HEK293 (cell line): ENCODE results near the gene HAO2.

ENCODE experiments used
- BCL11B ChIP-seq: fragments of 450-650 bp; formaldehyde crosslinking; IDR thresholded peaks from 2 replicates; pipeline ENCODE4 v1.5.1; 2016; ENCODE audit warnings: low read depth, missing biosample characterization, missing genetic modification characterization
- GLIS1 ChIP-seq: fragments of 450-650 bp; formaldehyde crosslinking; IDR thresholded peaks from 2 replicates; pipeline ENCODE4 v1.5.1; 2016; ENCODE audit warnings: missing biosample characterization, missing genetic modification characterization
- MYNN ChIP-seq: fragments of 450-650 bp; formaldehyde crosslinking; IDR thresholded peaks from 2 replicates; pipeline ENCODE4 v1.5.1; 2016; ENCODE audit warnings: missing biosample characterization, missing genetic modification characterization, borderline replicate concordance
- PRDM1 ChIP-seq: fragments of 450-650 bp; formaldehyde crosslinking; IDR thresholded peaks from 2 replicates; pipeline ENCODE4; 2016; ENCODE audit warnings: missing biosample characterization, missing genetic modification characterization
- PRDM10 ChIP-seq: fragments of 450-650 bp; formaldehyde crosslinking; IDR thresholded peaks from 2 replicates; pipeline ENCODE4 v1.5.1; 2016; ENCODE audit warnings: missing biosample characterization, missing genetic modification characterization
- PRDM6 ChIP-seq: fragments of 450-650 bp; formaldehyde crosslinking; IDR thresholded peaks from 2 replicates; pipeline ENCODE4 v1.5.1; 2017; ENCODE audit warnings: missing biosample characterization, missing genetic modification characterization
- SP2 ChIP-seq: fragments of 450-650 bp; formaldehyde crosslinking; IDR thresholded peaks from 2 replicates; pipeline ENCODE4 v1.5.1; 2016; ENCODE audit warnings: missing biosample characterization, missing genetic modification characterization
- ZBTB21 ChIP-seq: fragments of 450-650 bp; formaldehyde crosslinking; IDR thresholded peaks from 2 replicates; pipeline ENCODE4 v1.5.1; 2017; ENCODE audit warnings: missing biosample characterization, missing genetic modification characterization
- ZFP3 ChIP-seq: fragments of 450-650 bp; formaldehyde crosslinking; IDR thresholded peaks from 2 replicates; pipeline ENCODE4 v1.5.1; 2016; ENCODE audit warnings: low read depth, missing biosample characterization, missing genetic modification characterization
- ZNF10 ChIP-seq: fragments of 450-650 bp; formaldehyde crosslinking; IDR thresholded peaks from 2 replicates; pipeline ENCODE4 v1.5.1; 2017; ENCODE audit warnings: missing biosample characterization, missing genetic modification characterization
- ZNF169 ChIP-seq: fragments of 450-650 bp; formaldehyde crosslinking; IDR thresholded peaks from 2 replicates; pipeline ENCODE4 v1.5.1; 2016; ENCODE audit warnings: missing biosample characterization, missing genetic modification characterization
- ZNF274 ChIP-seq, 2 experiments: fragments of 200-500 bp in 1 of 2; fragments of 450-650 bp in 1 of 2; sonication (Bioruptor generic) in 1 of 2; formaldehyde crosslinking in 1 of 2; IDR thresholded peaks; 2 replicates each; pipeline versions ENCODE4 v1.5.1 to v1.6.1; 2014 to 2016; ENCODE audit warnings: borderline replicate concordance in 1 of 2, inconsistent platforms in 1 of 2, low read length in 1 of 2, missing biosample characterization in 1 of 2, missing genetic modification characterization in 1 of 2
- ZNF324 ChIP-seq: fragments of 450-650 bp; formaldehyde crosslinking; IDR thresholded peaks from 2 replicates; pipeline ENCODE4 v1.5.1; 2016; ENCODE audit warnings: missing biosample characterization, missing genetic modification characterization
- ZNF354C ChIP-seq: fragments of 450-650 bp; formaldehyde crosslinking; IDR thresholded peaks from 2 replicates; pipeline ENCODE4 v1.5.1; 2016; ENCODE audit warnings: missing biosample characterization, missing genetic modification characterization, low read depth, borderline replicate concordance
- ZNF391 ChIP-seq: fragments of 450-650 bp; formaldehyde crosslinking; IDR thresholded peaks from 2 replicates; pipeline ENCODE4 v1.5.1; 2016; ENCODE audit warnings: low read depth, missing biosample characterization, missing genetic modification characterization, borderline replicate concordance
- ZNF394 ChIP-seq: fragments of 450-650 bp; formaldehyde crosslinking; IDR thresholded peaks from 2 replicates; pipeline ENCODE4 v1.5.1; 2016; ENCODE audit warnings: missing biosample characterization, missing genetic modification characterization, mild to moderate bottlenecking, moderate library complexity, borderline replicate concordance
- ZNF449 ChIP-seq: fragments of 450-650 bp; formaldehyde crosslinking; IDR thresholded peaks from 2 replicates; pipeline ENCODE4 v1.5.1; 2017; ENCODE audit warnings: missing biosample characterization, mild to moderate bottlenecking, missing genetic modification characterization, moderate library complexity
- ZNF473 ChIP-seq: fragments of 450-650 bp; formaldehyde crosslinking; IDR thresholded peaks from 2 replicates; pipeline ENCODE4 v1.5.1; 2017; ENCODE audit warnings: missing biosample characterization, missing genetic modification characterization
- ZNF510 ChIP-seq: fragments of 450-650 bp; formaldehyde crosslinking; IDR thresholded peaks from 2 replicates; pipeline ENCODE4 v1.5.1; 2018; ENCODE audit warnings: mild to moderate bottlenecking, missing genetic modification characterization, missing biosample characterization; ENCODE audit not compliant: insufficient replicate concordance
- ZNF596 ChIP-seq: fragments of 450-650 bp; IDR thresholded peaks from 2 replicates; pipeline ENCODE4 v1.5.0; 2018; ENCODE audit warnings: missing biosample characterization, mild to moderate bottlenecking, missing genetic modification characterization, moderate library complexity
- ZNF600 ChIP-seq: fragments of 450-650 bp; formaldehyde crosslinking; IDR thresholded peaks from 2 replicates; pipeline ENCODE4 v1.5.1; 2016; ENCODE audit warnings: missing biosample characterization, missing genetic modification characterization
- ZNF629 ChIP-seq: fragments of 450-650 bp; formaldehyde crosslinking; IDR thresholded peaks from 2 replicates; pipeline ENCODE4 v1.5.1; 2017; ENCODE audit warnings: missing biosample characterization, missing genetic modification characterization
- ZNF664 ChIP-seq: fragments of 450-650 bp; formaldehyde crosslinking; IDR thresholded peaks from 2 replicates; pipeline ENCODE4 v1.5.1; 2016; ENCODE audit warnings: missing biosample characterization, missing genetic modification characterization
- ZNF692 ChIP-seq: fragments of 450-650 bp; formaldehyde crosslinking; IDR thresholded peaks from 2 replicates; pipeline ENCODE4 v1.5.1; 2016; ENCODE audit warnings: missing biosample characterization, missing genetic modification characterization
- ZXDB ChIP-seq: fragments of 450-650 bp; formaldehyde crosslinking; IDR thresholded peaks from 2 replicates; pipeline ENCODE4 v1.5.1; 2016; ENCODE audit warnings: missing biosample characterization, missing genetic modification characterization
- TF ChIP-seq, protein P1 (sequence below): fragments of 450-650 bp; formaldehyde crosslinking; IDR thresholded peaks from 2 replicates; pipeline ENCODE4 v1.5.1; 2016; ENCODE audit warnings: missing biosample characterization, missing genetic modification characterization
- TF ChIP-seq, protein P2 (sequence below): fragments of 450-650 bp; formaldehyde crosslinking; optimal IDR thresholded peaks from 2 replicates; pipeline ENCODE3; 2016; ENCODE audit warnings: missing biosample characterization, mild to moderate bottlenecking, missing genetic modification characterization

The HAO2 gene

DNA sequence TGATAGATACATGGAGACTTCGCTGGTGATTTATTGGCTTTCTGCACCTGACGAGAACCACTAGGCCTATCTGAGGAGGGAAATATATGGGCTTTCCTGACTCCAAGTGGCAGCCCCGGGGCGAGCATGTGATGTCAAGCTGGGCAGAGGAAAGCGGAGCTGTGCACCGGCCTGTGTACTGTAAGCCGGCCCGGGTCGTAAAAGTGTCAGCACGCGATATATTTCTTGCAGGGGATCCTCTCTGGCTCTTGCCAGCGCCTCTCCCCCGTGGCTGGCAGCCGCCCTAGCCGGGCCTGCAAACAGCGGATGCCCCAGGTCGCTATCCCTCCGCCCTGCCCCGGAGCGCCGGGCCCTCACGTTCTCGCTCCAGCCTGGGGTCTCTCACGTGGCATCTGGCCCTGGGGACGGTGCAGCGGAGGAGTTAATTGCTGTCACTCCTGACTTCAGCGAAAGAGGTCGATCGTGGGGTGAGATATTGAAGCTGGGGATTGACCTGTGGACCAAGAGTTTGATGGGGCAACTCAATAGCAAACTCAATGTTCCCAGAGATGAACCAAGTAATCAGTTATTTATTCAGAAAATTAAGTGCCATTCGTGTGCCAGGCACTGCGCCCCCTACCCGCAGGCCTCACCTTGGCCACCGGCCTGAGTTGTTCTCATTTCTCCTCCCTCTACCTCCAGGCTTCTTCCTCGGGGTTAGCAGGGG is 41.0 kb upstream of the HAO2 start (continued):
- TF ChIP-seq ZNF629 (tag by site-specific recombination) = peak; percentile 79
- TF ChIP-seq BCL11B (tag by site-specific recombination) = 0 out of 2 replicates have a peak, but pooled peaks have one; percentile 24
- TF ChIP-seq MYNN (tag by site-specific recombination) = no peak; the same call in 1 of the 2 replicates
- no peak for TF ChIP-seq ZNF473 (tag by site-specific recombination)
- peak; percentile 63 for TF ChIP-seq ZNF692 (tag by site-specific recombination)
- peak; percentile 75 for TF ChIP-seq PRDM6 (tag by site-specific recombination)
- TF ChIP-seq, protein P1, sequence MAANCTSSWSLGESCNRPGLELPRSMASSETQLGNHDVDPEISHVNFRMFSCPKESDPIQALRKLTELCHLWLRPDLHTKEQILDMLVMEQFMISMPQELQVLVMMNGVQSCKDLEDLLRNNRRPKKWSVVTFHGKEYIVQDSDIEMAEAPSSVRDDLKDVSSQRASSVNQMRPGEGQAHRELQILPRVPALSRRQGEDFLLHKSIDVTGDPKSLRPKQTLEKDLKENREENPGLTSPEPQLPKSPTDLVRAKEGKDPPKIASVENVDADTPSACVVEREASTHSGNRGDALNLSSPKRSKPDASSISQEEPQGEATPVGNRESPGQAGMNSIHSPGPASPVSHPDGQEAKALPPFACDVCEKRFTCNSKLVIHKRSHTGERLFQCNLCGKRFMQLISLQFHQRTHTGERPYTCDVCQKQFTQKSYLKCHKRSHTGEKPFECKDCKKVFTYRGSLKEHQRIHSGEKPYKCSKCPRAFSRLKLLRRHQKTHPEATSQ = no peak
- peak; percentile 36; the same call in 1 of the 2 replicates for TF ChIP-seq ZNF596 (tag by site-specific recombination)
- TF ChIP-seq ZNF324 (tag by site-specific recombination) = no peak; the same call in 1 of the 2 replicates
- TF ChIP-seq ZNF10 (tag by site-specific recombination) = peak; percentile 54; the same call in 1 of the 2 replicates
- TF ChIP-seq ZNF169 (tag by site-specific recombination) = no peak
- TF ChIP-seq ZBTB21 (tag by site-specific recombination) = 0 out of 2 replicates have a peak, but pooled peaks have one; percentile 39
- peak; percentile 34; the same call in 1 of the 2 replicates for TF ChIP-seq ZNF664 (tag by site-specific recombination)
- no peak for TF ChIP-seq ZNF274 (IDR thresholded peaks at IDR 0.05; ENCODE audit: low read length)
- no peak for TF ChIP-seq ZNF274 (tag by site-specific recombination; IDR thresholded peaks at IDR 0.05; ENCODE audit: borderline replicate concordance)
- TF ChIP-seq GLIS1 (tag by site-specific recombination) = peak; percentile 93
- no peak for TF ChIP-seq ZNF354C (tag by site-specific recombination)
- TF ChIP-seq ZXDB (tag by site-specific recombination) = peak; percentile 93
- TF ChIP-seq ZNF394 = peak; percentile 55; the same call in 1 of the 2 replicates
- 0 out of 2 replicates have a peak, but pooled peaks have one; percentile 34 for TF ChIP-seq ZNF391 (tag by site-specific recombination)
- 0 out of 2 replicates have a peak, but pooled peaks have one; percentile 10 for TF ChIP-seq ZNF449 (tag by site-specific recombination)
- TF ChIP-seq PRDM10 (tag by site-specific recombination) = 0 out of 2 replicates have a peak, but pooled peaks have one; percentile 9
- TF ChIP-seq ZNF510 = no peak
- peak; percentile 41; the same call in 1 of the 2 replicates for TF ChIP-seq ZNF600 (tag by site-specific recombination)
- no peak for TF ChIP-seq PRDM1 (tag by site-specific recombination)
- TF ChIP-seq ZFP3 = no peak
- TF ChIP-seq, protein P2, sequence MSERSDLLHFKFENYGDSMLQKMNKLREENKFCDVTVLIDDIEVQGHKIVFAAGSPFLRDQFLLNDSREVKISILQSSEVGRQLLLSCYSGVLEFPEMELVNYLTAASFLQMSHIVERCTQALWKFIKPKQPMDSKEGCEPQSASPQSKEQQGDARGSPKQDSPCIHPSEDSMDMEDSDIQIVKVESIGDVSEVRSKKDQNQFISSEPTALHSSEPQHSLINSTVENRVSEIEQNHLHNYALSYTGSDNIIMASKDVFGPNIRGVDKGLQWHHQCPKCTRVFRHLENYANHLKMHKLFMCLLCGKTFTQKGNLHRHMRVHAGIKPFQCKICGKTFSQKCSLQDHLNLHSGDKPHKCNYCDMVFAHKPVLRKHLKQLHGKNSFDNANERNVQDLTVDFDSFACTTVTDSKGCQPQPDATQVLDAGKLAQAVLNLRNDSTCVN = peak; percentile 39
- peak; percentile 40 for TF ChIP-seq SP2 (tag by site-specific recombination)
